ENCODE data around the gene XRCC4. TPM values are rescaled to one million over a fixed set of nuclear protein-coding genes. Genes with fewer than 3 reads are reported as not detected.

The XRCC4 gene
- total RNA-seq, 4 donors from 2014 or later: 1.8 to 3.5 (median 2.6) TPM

DNA sequence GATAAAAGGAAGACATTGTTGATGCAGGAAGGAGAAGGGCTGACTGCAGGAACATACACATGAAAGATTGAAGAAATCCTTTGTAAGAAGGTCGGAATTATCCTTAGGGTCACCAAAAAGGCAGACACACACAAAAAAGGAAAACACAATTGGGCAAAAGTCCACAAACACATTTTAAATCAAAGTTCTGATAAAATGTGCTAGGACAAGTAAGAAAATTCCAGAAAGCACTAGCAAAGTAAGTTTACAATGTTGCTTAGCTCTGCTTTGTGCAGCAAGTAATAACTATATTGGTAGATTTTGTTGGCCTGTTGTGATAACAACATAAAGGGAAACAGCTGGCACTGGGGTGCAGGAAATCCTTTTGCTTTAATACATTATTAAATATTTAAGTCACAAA, 294.4 kb downstream of the XRCC4 start:
- Histone ChIP-seq H3K27me3 (no peaks in the 10 kb centered on the region), H3K36me3 (no peaks in the 10 kb centered on the region), H3K27ac (no peak overlapping the region), H3K4me3 (no peak overlapping the region), H3K4me1 (no peaks in the 10 kb centered on the region), H3K9me3 (no peaks in the 10 kb centered on the region)
- DNase-seq (no peak), ATAC-seq (no peak)
- intact Hi-C loops (cut with DNase I; ENCODE audit: low total_unique reads) (no loop called here), in situ Hi-C loops (cut with MboI; ENCODE audit: low sequenced_read_pairs in 4 of 4) (no loop called here)
- TF ChIP-seq POLR2A (IDR thresholded peaks at IDR 0.05): no peak
- TF ChIP-seq, protein P1, sequence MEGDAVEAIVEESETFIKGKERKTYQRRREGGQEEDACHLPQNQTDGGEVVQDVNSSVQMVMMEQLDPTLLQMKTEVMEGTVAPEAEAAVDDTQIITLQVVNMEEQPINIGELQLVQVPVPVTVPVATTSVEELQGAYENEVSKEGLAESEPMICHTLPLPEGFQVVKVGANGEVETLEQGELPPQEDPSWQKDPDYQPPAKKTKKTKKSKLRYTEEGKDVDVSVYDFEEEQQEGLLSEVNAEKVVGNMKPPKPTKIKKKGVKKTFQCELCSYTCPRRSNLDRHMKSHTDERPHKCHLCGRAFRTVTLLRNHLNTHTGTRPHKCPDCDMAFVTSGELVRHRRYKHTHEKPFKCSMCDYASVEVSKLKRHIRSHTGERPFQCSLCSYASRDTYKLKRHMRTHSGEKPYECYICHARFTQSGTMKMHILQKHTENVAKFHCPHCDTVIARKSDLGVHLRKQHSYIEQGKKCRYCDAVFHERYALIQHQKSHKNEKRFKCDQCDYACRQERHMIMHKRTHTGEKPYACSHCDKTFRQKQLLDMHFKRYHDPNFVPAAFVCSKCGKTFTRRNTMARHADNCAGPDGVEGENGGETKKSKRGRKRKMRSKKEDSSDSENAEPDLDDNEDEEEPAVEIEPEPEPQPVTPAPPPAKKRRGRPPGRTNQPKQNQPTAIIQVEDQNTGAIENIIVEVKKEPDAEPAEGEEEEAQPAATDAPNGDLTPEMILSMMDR (IDR thresholded peaks at IDR 0.05 in 4 of 5, conservative IDR thresholded peaks at IDR 0.05 in 1 of 5): no peak

DNA sequence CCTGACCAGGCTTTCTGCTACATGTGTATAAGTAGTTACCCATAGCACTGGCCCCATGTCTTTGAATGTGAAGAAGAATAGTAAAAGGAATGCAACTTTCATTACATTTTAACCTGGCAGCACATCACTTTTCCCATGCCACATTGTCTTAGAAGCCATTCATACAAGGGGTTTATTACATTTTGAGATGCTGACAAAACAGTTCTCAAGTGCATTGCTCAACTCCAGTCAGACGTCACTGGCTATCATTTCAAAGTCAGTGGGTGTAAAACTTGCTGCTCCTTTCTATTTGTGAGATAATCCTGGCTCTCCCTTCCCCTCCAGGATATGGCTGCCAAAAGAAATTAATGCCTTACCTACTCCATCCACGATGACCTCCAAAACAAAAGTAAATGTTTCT, 297.2 kb downstream of the XRCC4 start:
- H3K27ac ChIP-seq: peak overlapping the region in 3 of 4 donors; percentile 28 to 33 (median 31)
- peak; percentile 42 to 53 for ATAC-seq

DNA sequence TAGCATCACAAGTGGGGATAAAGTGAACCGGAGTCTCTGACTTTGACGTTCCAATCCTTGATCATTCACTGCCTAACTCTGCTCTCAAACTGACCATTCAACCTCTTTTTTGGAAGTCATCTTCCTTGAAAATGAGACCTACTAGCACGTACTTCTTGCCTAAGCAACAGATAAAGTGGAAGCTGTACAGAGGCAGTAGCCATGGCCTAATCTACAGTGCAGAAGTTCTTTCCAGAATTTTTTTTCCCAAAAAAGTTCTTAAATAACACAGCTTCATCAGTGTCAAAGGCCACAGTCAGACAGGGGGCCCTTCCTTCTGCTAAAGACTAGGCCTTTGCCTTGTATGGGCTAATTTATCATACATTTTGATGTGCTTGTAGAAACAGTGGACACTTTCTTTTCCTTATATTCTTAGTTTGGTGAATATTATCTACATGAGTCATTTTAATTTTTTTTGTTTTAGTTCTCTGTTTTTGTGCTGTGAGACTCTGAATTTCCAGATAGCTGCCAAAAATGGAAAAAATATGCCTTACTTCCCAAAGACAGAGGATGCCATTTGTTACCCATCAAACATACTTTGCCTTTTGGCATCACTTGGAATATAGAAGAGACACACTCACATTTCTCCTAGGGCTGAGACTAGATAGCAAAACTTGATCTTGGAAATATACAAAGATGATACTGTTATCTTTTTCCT, 297.9 kb downstream of the XRCC4 start:
- TF ChIP-seq, protein P1 (IDR thresholded peaks at IDR 0.05 in 4 of 5, conservative IDR thresholded peaks at IDR 0.05 in 1 of 5): no peak
- no peak for TF ChIP-seq POLR2A (IDR thresholded peaks at IDR 0.05)
- no peaks in the 10 kb centered on the region for H3K36me3 ChIP-seq
- in situ Hi-C loops (cut with MboI; ENCODE audit: low sequenced_read_pairs in 4 of 4): no loop called here
- H3K4me1 ChIP-seq: no peaks in the 10 kb centered on the region
- intact Hi-C loops (cut with DNase I; ENCODE audit: low total_unique reads): no loop called here
- H3K9me3 ChIP-seq: no peaks in the 10 kb centered on the region
- peak overlapping the region in 3 of 4 donors; percentile 28 to 33 (median 31) for H3K27ac ChIP-seq
- no peak overlapping the region for H3K4me3 ChIP-seq
- DNase-seq (no peak), ATAC-seq (no peak)
- H3K27me3 ChIP-seq: no peaks in the 10 kb centered on the region

More for the DNA sequence above, 297.2 kb downstream of the XRCC4 start:
- DNase-seq: peak in 1 of 2 donors; percentile 28
- no peaks in the 10 kb centered on the region for H3K9me3 ChIP-seq
- H3K4me3 ChIP-seq: no peak overlapping the region
- no peaks in the 10 kb centered on the region for H3K36me3 ChIP-seq
- no peaks in the 10 kb centered on the region for H3K4me1 ChIP-seq
- in situ Hi-C loops (cut with MboI; ENCODE audit: low sequenced_read_pairs in 4 of 4) (no loop called here), intact Hi-C loops (cut with DNase I; ENCODE audit: low total_unique reads) (no loop called here)
- no peaks in the 10 kb centered on the region for H3K27me3 ChIP-seq
- TF ChIP-seq POLR2A (IDR thresholded peaks at IDR 0.05): no peak
- TF ChIP-seq, protein P1 (IDR thresholded peaks at IDR 0.05 in 4 of 5, conservative IDR thresholded peaks at IDR 0.05 in 1 of 5): no peak

DNA sequence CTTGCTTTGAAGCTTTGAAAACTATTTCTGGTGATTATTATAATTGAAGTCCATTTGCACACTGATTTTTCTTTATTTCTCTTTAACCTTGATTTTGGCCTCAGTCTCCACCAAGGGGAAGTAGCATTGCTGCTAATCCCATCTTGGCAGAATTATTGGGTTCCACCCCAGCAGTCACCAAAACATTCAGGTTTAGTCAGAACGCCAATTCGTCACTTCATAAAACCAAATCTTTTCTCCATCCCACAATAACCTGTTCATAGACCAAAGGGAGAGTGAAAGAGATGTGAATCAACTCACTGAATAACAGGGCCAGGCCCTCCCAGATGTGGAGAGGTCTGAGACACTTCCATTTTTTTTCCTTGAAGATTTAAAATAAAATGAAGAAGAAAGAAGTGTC, 299.1 kb downstream of the XRCC4 start:
- Histone ChIP-seq H3K4me1 (no peaks in the 10 kb centered on the region), H3K4me3 (no peak overlapping the region), H3K27me3 (no peaks in the 10 kb centered on the region), H3K9me3 (no peaks in the 10 kb centered on the region), H3K27ac (peak overlapping the region in 3 of 4 donors; percentile 11 to 51 (median 49)), H3K36me3 (no peaks in the 10 kb centered on the region)
- no peak for DNase-seq
- in situ Hi-C loops (cut with MboI; ENCODE audit: low sequenced_read_pairs in 4 of 4) (no loop called here), intact Hi-C loops (cut with DNase I; ENCODE audit: low total_unique reads) (no loop called here)
- TF ChIP-seq POLR2A (IDR thresholded peaks at IDR 0.05): no peak
- TF ChIP-seq, protein P1 (IDR thresholded peaks at IDR 0.05 in 4 of 5, conservative IDR thresholded peaks at IDR 0.05 in 1 of 5): no peak
- ATAC-seq: no peak

Data from gastrocnemius medialis (tissue), 4 donors.